GM20000 (cell line): ENCODE measurements around the gene RPUSD3.

Source experiments
- DNase-seq: peaks from one replicate; pipeline ENCODE4 v3.0.0; 2012; ENCODE audit warnings: low spot score
- TF ChIP-seq, protein P1 (sequence below): IDR thresholded peaks from 2 replicates; pipeline ENCODE4 v1.5.1; 2012; ENCODE audit warnings: mild to moderate bottlenecking, control low read depth; ENCODE audit errors: extremely low read depth, missing control alignments

The RPUSD3 gene

GRCh38 chr3:9806137-9806536 is 37.7 kb downstream of the RPUSD3 start:
- TF ChIP-seq, protein P1, sequence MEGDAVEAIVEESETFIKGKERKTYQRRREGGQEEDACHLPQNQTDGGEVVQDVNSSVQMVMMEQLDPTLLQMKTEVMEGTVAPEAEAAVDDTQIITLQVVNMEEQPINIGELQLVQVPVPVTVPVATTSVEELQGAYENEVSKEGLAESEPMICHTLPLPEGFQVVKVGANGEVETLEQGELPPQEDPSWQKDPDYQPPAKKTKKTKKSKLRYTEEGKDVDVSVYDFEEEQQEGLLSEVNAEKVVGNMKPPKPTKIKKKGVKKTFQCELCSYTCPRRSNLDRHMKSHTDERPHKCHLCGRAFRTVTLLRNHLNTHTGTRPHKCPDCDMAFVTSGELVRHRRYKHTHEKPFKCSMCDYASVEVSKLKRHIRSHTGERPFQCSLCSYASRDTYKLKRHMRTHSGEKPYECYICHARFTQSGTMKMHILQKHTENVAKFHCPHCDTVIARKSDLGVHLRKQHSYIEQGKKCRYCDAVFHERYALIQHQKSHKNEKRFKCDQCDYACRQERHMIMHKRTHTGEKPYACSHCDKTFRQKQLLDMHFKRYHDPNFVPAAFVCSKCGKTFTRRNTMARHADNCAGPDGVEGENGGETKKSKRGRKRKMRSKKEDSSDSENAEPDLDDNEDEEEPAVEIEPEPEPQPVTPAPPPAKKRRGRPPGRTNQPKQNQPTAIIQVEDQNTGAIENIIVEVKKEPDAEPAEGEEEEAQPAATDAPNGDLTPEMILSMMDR = no peak
- DNase-seq = no peak

- DNase-seq = no peak
- TF ChIP-seq, protein P1 = no peak
Observed at GRCh38 chr3:9804996-9805395, 38.8 kb downstream of the RPUSD3 start.

GRCh38 chr3:9803494-9803893 is 40.3 kb downstream of the RPUSD3 start:
- TF ChIP-seq, protein P1 = no peak

GRCh38 chr3:9800529-9800928 is 43.3 kb downstream of the RPUSD3 start:
- TF ChIP-seq, protein P1 = no peak
- DNase-seq = no peak

More at GRCh38 chr3:9803494-9803893, 40.3 kb downstream of the RPUSD3 start:
- no peak for DNase-seq

- TF ChIP-seq, protein P1 = no peak
- DNase-seq = no peak
Observed at GRCh38 chr3:9797196-9797945, 46.4 kb downstream of the RPUSD3 start.

GRCh38 chr3:9795207-9795606 is 48.6 kb downstream of the RPUSD3 start:
- no peak for DNase-seq
- TF ChIP-seq, protein P1 = no peak

- DNase-seq = no peak
- TF ChIP-seq, protein P1 = no peak
Observed at GRCh38 chr3:9794400-9794799, 49.4 kb downstream of the RPUSD3 start.
